CMK (cell line): ENCODE measurements around the gene MUCL3.
A peak's percentile ranks its signal among the peaks of the same experiment; 100 is the strongest.
"Not testable (repeated sequence)": the region's sequence is repeated elsewhere in the genome, so short reads cannot be mapped to it uniquely, and the experiment has no call there.

ENCODE experiments used
- DNase-seq: peaks from one replicate; pipeline ENCODE4 v3.0.0-alpha.2; 2010; ENCODE audit warnings: low read depth

MUCL3 gene

GRCh38 chr6:30913721-30914075, 27.1 kb upstream of the MUCL3 start:
- DNase-seq, result no peak

- DNase-seq, result peak; percentile 82
Observed at GRCh38 chr6:30914076-30914853, 26.5 kb upstream of the MUCL3 start, which contains the start of gene VARS2. VARS2 (plus strand) TSS chr6:30914238; CDS start chr6:30914837, 599 bp downstream.

GRCh38 chr6:30914854-30915590, 25.8 kb upstream of the MUCL3 start:
- DNase-seq, result no peak

- no peak for DNase-seq
Observed at GRCh38 chr6:30915591-30915946, 25.2 kb upstream of the MUCL3 start.

- DNase-seq, result no peak
Observed at GRCh38 chr6:30917041-30917440, 23.7 kb upstream of the MUCL3 start.

DNA sequence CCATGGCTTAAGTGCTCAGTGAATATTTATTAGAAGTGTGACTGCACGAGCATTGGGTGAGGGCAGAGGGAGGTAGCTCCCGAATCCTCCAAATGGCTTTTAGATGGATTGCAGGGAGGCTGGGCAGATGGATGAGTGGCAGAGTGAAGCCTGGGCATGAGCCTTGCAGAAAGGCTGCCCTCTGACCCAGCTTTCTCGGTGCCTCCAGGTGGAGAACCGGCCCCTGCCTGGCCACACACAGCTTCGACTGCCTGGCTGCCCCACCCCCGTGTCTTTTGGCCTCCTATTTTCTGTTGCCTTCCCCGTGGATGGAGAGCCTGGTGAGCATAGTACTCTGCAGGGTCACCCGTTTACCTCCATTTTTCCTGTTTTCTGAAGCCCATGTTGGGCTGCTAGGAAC, 23.3 kb upstream of the MUCL3 start:
- DNase-seq, result no peak

GRCh38 chr6:30918670-30919069, 22.1 kb upstream of the MUCL3 start:
- DNase-seq, result peak; percentile 54

DNA sequence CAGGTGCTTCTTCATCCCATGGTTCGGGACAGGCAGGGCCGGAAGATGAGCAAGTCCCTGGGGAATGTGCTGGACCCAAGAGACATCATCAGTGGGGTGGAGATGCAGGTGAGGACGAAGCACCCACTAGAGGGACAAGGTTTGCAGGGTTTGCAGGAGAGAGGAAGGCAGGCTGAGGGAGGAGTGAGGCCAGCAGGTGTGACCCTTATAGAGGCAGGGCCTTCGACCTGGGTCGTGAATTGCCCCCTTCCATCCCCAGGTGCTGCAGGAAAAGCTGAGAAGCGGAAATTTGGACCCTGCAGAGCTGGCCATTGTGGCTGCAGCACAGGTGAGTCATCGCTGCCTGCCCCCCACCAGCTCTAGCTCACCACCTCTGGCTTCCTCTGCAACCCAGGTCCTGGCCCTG, 18.3 kb upstream of the MUCL3 start:
- no peak for DNase-seq

DNA sequence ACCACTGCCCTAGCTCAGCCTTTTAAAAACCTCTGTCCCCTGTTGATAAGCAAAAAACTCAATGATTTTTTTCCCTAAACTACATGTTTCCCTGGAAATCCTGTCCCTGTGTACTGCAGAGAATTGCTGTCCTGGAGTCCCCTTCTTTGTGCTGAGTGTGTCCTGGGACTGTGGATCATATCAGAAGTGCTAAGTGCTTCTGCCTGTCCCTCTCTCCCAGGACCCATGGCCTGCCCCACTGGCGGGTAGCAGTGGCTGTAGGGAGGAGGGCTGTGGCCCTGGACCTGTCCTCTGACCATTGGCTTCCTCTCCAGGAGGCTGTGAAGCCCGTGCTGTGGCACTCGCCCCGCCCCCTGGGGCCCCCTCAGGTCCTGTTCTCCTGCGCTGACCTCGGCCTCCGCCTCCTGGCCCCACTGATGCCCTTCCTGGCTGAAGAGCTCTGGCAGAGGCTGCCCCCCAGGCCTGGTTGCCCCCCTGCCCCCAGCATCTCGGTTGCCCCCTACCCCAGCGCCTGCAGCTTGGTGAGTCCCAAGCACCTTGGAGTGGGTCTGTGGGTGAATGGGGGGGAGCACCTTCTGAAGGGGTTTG, 16.6 kb upstream of the MUCL3 start:
- DNase-seq, result not testable (repeated sequence)

DNA sequence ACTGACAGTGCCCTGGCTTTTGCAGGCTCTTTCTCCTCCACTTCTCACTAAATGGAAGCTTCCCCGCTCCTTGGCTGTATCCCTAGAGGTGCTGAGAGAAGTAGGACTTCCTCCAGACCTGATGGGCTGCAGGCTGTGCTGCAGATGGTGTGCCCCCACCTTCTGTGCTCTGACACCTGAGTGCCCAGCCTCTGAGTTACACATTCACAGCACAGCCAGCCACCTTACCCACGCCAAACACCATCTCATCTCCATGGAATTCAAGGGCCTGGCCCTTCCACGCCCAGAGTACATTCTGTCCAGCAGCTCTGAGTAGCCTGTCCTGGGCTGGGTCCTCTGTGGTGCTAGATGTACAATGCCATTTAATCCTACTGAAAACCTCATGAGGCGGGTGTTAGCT, 14.1 kb upstream of the MUCL3 start:
- DNase-seq, result no peak

- DNase-seq, result not testable (repeated sequence)
Observed at GRCh38 chr6:30927080-30927479, 13.7 kb upstream of the MUCL3 start.

DNA sequence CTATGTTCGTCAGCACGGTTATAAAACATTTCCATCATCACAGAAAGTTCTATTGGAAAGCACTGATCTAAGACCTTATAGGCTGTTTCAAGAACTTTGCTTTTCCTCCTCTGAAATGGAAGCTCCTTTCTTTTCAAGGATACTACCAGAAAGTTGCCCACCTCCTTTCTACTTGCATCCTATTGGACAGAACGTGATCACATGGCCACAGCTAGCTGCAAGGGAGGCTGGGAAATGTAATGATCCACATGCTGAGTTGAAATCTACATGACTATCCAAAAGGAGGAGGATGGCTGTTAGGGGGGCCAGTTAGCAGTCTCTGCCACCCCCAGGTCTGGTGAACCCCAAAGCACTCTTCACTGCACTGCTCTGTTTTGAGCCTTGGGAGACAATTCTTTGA, 12.1 kb upstream of the MUCL3 start:
- no peak for DNase-seq

GRCh38 chr6:30930506-30930905, 10.3 kb upstream of the MUCL3 start:
- no peak for DNase-seq

DNA sequence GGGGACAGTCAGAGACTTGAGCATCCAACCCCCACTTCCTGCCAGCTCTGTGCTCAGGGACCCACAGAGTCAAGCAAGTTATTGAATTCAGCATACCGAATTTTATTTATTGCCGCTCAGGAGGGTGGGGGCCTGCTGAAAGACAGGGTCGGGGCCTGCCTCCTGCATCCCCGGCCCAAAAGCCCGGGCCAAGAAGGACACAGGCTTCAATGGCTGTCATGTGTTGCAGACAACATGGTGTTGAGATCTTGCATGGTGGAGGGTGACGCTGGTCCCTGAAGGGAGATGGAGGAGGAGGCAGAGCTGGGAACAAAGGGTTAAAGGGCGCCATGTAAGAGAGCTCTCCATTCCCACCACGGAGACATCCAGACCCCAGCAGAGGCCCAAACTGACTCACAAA, 9.5 kb upstream of the MUCL3 start:
- no peak for DNase-seq

DNA sequence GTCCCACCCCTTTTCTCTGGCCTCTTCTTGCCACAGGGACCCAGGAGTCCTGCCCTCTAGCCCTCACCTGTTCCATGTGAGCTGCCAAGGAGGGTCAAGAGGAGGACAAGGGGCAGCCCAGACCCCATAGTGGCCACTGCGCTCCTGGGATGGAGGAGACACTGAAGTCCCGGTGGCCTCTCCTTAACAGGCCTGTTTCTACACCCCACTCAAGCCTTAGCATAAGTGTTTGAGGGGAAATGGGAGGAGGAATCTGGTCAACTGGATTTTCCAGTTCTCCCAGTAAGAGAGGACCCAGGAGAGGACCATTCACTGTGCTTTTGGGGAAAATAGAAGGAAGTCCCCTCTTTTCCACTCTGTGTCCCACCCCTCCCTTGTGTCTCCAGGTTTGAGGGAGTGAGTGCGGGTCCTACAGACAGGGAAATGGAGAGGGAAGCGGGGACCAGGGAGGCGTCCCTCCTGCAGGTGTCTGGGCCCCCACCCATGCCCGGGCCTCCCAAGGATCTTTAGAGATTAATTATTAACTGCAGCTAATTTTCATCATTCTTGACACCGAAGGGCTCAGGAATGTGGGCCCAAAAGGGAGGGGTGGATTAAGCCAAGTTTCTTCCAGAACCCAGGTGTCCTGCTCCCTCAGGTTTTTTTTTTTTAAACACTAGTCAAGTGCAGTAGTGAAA, 8.7 kb upstream of the MUCL3 start, which contains the start of gene SFTA2:
Gene SFTA2, minus strand, starts transcription at position 202 of the 677 bp plus-strand sequence. Its CDS starts 74 bp downstream, at position 128.
- no peak for DNase-seq

- DNase-seq, result no peak
Observed at GRCh38 chr6:30932665-30933365, 8.0 kb upstream of the MUCL3 start.

DNA sequence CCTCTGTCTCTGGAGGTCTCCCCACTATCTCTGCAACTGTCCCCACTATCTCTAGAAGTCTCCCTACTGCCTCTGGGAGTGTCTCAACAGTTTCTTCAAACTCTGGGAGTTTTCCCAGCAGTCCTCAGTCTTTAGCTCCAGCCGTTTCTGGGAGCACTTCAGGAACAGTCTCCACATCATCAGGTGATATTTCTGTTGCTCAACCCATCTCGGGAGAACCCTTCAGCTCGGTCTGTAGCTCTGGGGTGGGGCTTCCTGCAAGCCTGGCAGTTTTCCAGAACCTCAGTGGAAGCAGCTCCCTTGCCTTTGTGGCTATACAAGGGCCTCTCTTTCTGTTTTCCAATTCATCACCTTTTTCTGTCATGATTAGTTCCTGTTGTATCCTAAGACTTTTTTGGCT, 5.8 kb upstream of the MUCL3 start:
- DNase-seq, result no peak

GRCh38 chr6:30937265-30937664, 3.5 kb upstream of the MUCL3 start:
- DNase-seq, result no peak

- DNase-seq, result no peak
Observed at GRCh38 chr6:30938730-30939129, 2.0 kb upstream of the MUCL3 start.

DNA sequence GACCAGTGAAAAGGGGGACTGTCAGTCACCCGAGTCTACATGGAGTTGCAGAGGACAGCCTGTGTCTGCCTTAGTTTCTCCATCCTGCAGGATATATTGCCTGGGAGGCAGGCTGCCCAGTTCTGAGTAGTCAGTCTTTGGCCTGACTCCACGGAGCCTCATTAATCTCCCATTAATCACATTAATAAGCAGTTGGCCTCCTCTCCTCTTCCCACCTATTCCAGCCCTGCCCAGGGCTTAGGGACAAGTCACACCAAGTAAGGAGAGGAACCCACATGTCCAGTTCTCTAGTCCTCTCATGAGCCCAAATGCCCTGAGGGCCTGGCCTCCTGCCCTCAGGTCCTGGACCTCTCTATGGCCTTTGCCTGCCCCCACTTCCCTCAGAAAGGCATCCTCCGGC, 1.3 kb upstream of the MUCL3 start:
- DNase-seq, result no peak

GRCh38 chr6:30942338-30943060, 1.7 kb downstream of the MUCL3 start:
- no peak for DNase-seq
